Lower leg skin (tissue), 4 donors: ENCODE measurements around the gene CYP17A1. TPM values are rescaled to one million over a fixed set of nuclear protein-coding genes. Genes with fewer than 3 reads are reported as not detected.

Experiments
- DNase-seq, 2 donors: peaks; one replicate each; pipeline ENCODE4 v3.0.0-alpha.2; 2019; ENCODE audit warnings: low spot score in 2 of 2
- H3K4me3 ChIP-seq: fragments of 200-600 bp; sonication (generic); 2 replicates; pipeline ENCODE4 v1.5.1; 2017; ENCODE audit warnings: mild to moderate bottlenecking, low read depth; ENCODE audit not compliant: poor library complexity, severe bottlenecking
- POLR2A ChIP-seq, 2 donors: fragments of 450-650 bp; IDR thresholded peaks; one replicate each; pipeline ENCODE4 v1.6.1; 2016 to 2017; ENCODE audit warnings: antibody characterized with exemption in 2 of 2, mild to moderate bottlenecking in 1 of 2, moderate library complexity in 1 of 2
- WGBS, 2 donors: methylation state at CpG; one replicate each; pipeline ENCODE4 v1.1.5; 2018; 5-methylcytosine and 5-hydroxymethylcytosine counted together
- intact Hi-C: fragments of 100-400 bp; cut with DNase I; formaldehyde crosslinking; loops from one replicate; pipeline ENCODE4 v1.15.0; 2023; ENCODE audit warnings: low total_unique reads
- total RNA-seq, 4 donors: library from RNA; depleted of rRNA; stranded (reverse); fragments of >200 nt; gene quantifications; one replicate each; pipeline ENCODE4 v1.1.0, GENCODE V29; 2016
- TF ChIP-seq, protein P1 (sequence below), 3 donors: fragments of 450-650 bp; IDR thresholded peaks; one replicate each; pipeline ENCODE4 v1.5.1; 2016; ENCODE audit warnings: antibody characterized with exemption in 3 of 3, mild to moderate bottlenecking in 3 of 3, moderate library complexity in 2 of 3

CYP17A1 gene
- total RNA-seq, 4 donors from 2014 or later = 0.26 TPM; not detected in 3

DNA sequence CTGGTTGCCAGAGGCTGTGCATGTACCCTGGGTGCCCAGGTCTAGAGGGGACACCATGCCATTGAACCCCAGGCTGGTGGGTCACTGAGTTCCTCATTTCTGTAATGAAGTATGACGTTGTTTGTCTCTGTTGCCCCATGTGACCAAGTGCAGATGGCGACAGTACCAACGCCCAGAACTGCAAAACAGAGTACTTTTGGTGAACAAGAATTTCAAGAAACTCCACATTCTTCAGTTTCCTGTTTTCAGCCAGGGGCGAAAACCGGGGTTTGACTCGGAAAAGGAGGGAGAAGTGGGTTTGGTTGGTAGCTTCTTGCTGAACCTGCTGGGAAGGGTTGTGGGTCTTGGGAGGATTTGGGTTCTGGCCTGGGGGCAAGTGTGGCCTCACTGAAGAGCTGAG, 18.2 kb downstream of the CYP17A1 start:
- WGBS, 2 donors = 38 to 43% methylated on average over 6 of the region's 6 CpGs
- peak in 1 of 2 donors; percentile 66 for DNase-seq
- TF ChIP-seq POLR2A (IDR thresholded peaks at IDR 0.05) = no peak
- TF ChIP-seq, protein P1, sequence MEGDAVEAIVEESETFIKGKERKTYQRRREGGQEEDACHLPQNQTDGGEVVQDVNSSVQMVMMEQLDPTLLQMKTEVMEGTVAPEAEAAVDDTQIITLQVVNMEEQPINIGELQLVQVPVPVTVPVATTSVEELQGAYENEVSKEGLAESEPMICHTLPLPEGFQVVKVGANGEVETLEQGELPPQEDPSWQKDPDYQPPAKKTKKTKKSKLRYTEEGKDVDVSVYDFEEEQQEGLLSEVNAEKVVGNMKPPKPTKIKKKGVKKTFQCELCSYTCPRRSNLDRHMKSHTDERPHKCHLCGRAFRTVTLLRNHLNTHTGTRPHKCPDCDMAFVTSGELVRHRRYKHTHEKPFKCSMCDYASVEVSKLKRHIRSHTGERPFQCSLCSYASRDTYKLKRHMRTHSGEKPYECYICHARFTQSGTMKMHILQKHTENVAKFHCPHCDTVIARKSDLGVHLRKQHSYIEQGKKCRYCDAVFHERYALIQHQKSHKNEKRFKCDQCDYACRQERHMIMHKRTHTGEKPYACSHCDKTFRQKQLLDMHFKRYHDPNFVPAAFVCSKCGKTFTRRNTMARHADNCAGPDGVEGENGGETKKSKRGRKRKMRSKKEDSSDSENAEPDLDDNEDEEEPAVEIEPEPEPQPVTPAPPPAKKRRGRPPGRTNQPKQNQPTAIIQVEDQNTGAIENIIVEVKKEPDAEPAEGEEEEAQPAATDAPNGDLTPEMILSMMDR (IDR thresholded peaks at IDR 0.05) = no peak
- intact Hi-C loops = loop anchor here (10.0 kb wide), 1 partner anchor 64 kb away; no protein-coding TSS in a partner anchor
- no peak overlapping the region for H3K4me3 ChIP-seq

DNA sequence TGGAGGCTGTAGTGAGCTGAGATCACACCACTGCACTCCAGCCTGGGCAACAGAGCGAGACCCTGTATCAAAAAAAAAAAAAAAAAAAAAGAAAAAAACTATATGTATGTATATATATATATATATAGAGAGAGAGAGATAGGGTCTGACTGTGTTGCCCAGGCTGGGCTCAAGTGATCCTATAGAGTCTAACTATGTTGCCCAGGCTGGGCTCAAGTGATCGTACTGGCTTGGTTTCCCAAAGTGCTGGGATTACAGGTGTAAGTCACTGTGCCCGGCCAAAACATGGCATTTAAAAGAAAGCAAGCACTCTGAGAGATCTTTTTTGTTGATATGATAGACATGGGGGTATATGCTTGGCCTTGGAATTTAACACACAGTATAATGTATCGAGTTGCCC, 20.0 kb downstream of the CYP17A1 start:
- intact Hi-C loops = loop anchor here (10.0 kb wide), 1 partner anchor 62 kb away; no protein-coding TSS in a partner anchor

DNA sequence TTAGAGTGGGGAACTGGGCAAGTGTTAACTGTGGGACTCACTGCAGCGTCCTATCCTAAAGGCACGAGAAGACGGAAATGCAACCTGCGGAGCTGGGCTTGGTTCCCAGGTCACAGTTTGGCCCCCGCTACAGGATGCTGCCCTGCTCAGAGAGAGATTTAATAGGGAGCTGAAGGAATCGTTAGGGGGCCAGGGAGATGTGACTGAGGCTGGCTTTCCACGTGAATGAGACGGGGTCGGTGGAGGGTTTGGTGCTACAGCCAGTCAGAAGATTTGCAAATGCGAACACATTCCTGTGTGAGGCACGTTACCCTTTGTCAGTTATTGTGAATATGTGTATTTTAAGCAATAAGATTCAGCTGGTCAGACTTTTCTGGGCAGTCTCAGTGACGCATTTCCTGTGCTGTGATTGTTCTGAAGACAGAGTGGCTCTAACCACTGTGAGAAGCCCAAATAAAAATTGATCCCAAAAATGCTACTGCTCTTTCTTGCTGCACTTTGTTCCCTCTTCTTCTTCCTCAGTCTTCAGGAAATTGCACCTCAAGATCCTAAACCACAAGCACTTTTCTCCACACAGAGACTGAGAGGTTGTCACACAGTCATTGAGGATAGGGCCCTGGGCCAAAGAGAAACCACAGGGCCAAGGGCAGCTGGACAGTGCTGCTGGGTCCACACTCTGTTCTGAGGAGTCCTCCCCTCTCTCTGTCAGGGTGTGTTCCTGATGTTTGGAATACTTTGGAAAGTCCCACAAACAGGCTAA, 21.2 kb downstream of the CYP17A1 start:
- no peak overlapping the region for H3K4me3 ChIP-seq
- 43 to 47% methylated on average over 12 of the region's 12 CpGs for WGBS, 2 donors
- TF ChIP-seq POLR2A (IDR thresholded peaks at IDR 0.05) = no peak
- TF ChIP-seq, protein P1 (IDR thresholded peaks at IDR 0.05) = no peak
- intact Hi-C loops = loop anchor here (10.0 kb wide), 1 partner anchor 61 kb away; no protein-coding TSS in a partner anchor
- peak in 1 of 2 donors; percentile 66 for DNase-seq

More for the DNA sequence above, 20.0 kb downstream of the CYP17A1 start:
- no peak overlapping the region for H3K4me3 ChIP-seq
- DNase-seq = no peak
- TF ChIP-seq, protein P1 (IDR thresholded peaks at IDR 0.05) = no peak
- no peak for TF ChIP-seq POLR2A (IDR thresholded peaks at IDR 0.05)
- WGBS, 2 donors = 97 to 99% methylated on average over 4 of the region's 4 CpGs

DNA sequence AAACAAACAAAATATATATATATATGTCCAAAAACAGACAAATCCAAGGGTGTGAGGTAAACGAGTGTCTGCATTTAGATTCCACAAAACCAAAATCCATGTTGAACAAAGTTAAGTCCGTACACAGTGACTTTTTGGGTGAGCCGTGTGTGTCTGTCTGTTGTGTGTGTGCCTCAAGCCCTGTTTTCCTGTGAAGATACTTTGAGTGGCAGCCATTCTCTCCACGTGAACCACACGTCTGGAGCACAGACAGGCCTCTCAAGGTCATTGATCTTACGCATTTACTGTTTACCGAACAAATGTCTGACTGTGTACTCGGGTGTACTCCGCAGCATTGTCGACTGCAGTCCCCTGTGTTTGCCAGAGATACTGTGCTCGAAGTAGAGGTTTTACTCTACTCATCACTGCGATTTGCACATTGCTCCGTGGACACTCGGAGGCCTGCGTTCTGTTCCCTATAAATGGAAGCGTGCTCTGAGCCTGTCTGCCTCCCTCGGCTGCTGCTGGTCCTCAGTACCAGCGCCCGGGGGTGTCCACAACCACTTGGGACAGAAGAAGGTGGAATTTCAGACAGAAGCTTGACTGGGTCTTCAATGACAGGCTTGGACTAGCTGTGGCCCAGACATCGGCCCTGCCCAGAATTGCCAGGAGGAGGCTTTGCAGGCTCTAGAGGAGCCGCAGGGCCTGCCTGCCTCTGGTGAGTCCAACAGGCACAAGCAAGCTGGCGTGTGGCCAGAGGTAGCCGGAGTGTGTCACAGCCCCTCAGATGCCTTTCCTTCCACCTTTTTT, 22.1 kb downstream of the CYP17A1 start:
- DNase-seq = peak; percentile 49 to 90
- WGBS, 2 donors = 77 to 79% methylated on average over 23 of the region's 23 CpGs
- intact Hi-C loops = loop anchor here (10.0 kb wide), 1 partner anchor 60 kb away; no protein-coding TSS in a partner anchor
- no peak overlapping the region for H3K4me3 ChIP-seq
- no peak for TF ChIP-seq POLR2A (IDR thresholded peaks at IDR 0.05)
- TF ChIP-seq, protein P1 (IDR thresholded peaks at IDR 0.05) = no peak

DNA sequence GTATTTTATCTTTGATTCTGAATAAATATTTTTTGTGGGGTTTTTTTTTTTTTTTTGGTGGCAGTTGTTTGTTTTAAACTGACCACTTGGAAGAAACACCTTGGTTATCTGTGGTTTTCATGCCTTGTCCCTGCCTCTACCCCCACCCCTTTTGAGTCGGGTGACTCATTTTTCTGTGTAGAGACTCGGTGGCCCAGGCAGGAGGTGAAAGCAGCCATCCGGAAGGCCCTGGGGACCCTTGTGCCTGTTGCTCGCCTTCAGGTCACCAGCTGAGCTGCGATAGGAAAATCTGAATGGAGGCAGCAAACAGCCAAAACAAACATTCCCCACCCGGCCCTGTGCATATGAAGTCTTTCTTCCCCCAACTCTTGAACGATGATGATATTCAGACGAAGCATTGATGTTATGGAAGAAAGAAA, 22.8 kb downstream of the CYP17A1 start:
- TF ChIP-seq, protein P1 (IDR thresholded peaks at IDR 0.05) = no peak
- no peak for TF ChIP-seq POLR2A (IDR thresholded peaks at IDR 0.05)
- H3K4me3 ChIP-seq = no peak overlapping the region
- DNase-seq = no peak
- 64 to 74% methylated on average over 8 of the region's 8 CpGs for WGBS, 2 donors
- intact Hi-C loops = loop anchor here (10.0 kb wide), 1 partner anchor 60 kb away; no protein-coding TSS in a partner anchor
